ENCODE data around the gene GRID1.

DNA sequence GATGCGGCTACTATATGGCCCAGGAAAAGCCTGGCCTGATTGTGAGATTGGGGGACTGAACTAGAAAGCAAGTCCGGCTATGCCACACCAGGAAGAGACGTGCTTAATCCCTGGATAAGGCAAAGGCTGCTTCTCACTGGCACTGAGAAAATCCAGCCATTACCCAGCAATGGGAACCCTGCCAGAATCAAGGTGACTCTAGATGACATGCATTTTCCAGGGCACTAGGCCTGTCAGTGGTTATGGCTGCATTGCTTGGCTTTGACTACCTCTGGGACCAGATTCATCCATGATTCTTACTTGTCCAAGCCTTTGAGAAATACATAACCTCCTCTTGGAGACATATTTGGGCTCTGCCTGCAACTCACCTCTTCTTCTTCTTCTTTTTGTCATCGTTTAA, 317.2 kb downstream of the GRID1 start:
- TF ChIP-seq, protein P1, sequence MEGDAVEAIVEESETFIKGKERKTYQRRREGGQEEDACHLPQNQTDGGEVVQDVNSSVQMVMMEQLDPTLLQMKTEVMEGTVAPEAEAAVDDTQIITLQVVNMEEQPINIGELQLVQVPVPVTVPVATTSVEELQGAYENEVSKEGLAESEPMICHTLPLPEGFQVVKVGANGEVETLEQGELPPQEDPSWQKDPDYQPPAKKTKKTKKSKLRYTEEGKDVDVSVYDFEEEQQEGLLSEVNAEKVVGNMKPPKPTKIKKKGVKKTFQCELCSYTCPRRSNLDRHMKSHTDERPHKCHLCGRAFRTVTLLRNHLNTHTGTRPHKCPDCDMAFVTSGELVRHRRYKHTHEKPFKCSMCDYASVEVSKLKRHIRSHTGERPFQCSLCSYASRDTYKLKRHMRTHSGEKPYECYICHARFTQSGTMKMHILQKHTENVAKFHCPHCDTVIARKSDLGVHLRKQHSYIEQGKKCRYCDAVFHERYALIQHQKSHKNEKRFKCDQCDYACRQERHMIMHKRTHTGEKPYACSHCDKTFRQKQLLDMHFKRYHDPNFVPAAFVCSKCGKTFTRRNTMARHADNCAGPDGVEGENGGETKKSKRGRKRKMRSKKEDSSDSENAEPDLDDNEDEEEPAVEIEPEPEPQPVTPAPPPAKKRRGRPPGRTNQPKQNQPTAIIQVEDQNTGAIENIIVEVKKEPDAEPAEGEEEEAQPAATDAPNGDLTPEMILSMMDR (IDR thresholded peaks at IDR 0.05; ENCODE audit: insufficient read depth, low read depth, low read length), result no peak
- no peak for TF ChIP-seq EZH2 (IDR thresholded peaks at IDR 0.05; ENCODE audit: insufficient read depth, low read length)
